ENCODE results near the gene TOMT.

- TF ChIP-seq CTCF (IDR thresholded peaks at IDR 0.05; ENCODE audit: low read length), result no peak
- no peak for TF ChIP-seq EZH2 (IDR thresholded peaks at IDR 0.05; ENCODE audit: borderline replicate concordance, low read length)
These were observed 27.2 kb upstream of the TOMT start for GRCh38 chr11:72078477-72078876.

All from OCI-LY1 (cell line).